GM18498 (cell line): ENCODE results near the gene CTU2.
"Not testable (repeated sequence)": the region's sequence is repeated elsewhere in the genome, so short reads cannot be mapped to it uniquely, and the experiment has no call there.

Experiments used
- ATAC-seq: cut with Tn5 transposase; IDR thresholded peaks from one replicate; pipeline ENCODE4 v1.9.1; 2021; ENCODE audit warnings: mild to moderate bottlenecking, moderate library complexity; ENCODE audit not compliant: unreplicated experiment

The CTU2 gene

DNA sequence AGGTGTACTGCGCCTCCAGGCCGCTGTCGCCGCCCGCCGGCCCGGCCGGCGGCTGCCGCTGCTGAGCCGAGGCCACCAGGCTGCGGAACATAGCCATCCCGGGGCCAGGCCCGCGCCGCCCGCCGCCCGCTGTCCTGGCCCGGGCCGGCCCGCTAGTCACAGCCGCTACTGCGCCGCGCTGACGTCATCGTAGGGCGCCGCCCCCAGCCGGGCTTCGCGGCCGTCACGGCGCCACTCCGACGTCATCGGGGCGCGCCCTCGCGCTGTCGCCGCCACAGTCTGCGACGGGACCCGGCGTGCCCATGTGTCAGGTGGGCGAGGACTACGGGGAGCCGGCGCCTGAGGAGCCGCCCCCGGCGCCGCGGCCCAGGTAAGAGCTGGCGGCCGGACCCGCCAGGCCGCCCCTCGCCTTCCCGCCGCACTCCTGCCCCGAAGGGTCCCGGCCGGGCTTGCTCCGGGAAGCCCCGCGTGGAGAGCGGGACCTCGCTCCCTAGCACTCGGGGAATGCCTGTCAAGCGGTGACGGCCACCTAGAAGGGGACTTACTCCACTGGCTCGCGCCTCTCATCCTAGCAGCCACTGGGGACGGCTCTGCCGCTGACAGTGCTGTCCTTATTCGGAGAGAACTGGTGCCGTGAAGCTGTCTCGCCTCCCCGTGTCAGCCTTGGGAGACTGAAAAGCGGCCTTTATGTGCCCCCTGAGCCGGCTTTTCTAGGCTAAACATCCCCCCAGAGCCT, at the start of gene CTU2, which contains the start of gene RNF166:
Gene CTU2 (plus strand): TSS at position 275 of the 736 bp plus-strand sequence. CDS start 28 bp downstream, at position 303.
Gene RNF166 (minus strand): TSS at position 180 of the 736 bp plus-strand sequence. CDS start 83 bp downstream, at position 97.
- ATAC-seq, result peak; percentile 69

DNA sequence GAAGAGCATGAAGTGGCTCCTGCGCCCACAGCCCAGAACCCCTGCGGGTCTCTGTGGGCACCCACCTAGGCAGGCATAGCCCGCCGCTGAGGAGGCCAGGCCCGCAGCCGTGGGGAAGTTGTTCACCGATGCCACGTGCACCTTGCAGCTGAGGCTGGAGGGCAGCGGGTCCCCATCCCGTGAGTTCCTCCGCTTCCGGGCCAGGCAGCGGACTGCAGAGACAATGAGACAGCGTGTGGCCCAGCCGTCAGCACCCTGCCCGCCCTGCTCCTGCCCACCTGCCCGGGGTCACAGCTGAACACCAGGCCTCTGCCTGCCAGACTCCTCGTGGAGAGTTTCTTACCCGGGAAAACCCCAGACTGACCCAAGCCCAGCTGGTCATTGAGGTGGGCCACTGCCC, 48.9 kb upstream of the CTU2 start:
- ATAC-seq, result no peak

DNA sequence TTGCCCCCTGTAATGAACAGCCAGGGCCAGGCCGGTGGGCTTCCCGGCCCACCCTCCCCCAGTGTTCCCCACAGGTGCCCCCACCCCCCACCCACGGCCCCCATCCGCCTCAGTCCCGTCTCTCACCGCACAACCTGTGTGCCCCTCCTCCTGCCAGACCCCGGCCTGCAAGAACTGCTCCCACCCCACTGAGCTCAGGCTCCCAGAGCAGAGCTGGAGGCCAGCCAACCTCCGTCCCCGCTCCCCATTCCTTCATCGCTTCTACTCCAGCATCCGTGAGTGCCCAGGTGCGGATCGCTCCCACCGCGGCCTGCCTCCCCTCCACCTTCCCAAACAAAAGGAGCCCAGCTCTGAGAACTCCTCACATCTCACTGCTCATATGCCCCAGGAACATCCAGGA, 47.6 kb upstream of the CTU2 start:
- no peak for ATAC-seq

DNA sequence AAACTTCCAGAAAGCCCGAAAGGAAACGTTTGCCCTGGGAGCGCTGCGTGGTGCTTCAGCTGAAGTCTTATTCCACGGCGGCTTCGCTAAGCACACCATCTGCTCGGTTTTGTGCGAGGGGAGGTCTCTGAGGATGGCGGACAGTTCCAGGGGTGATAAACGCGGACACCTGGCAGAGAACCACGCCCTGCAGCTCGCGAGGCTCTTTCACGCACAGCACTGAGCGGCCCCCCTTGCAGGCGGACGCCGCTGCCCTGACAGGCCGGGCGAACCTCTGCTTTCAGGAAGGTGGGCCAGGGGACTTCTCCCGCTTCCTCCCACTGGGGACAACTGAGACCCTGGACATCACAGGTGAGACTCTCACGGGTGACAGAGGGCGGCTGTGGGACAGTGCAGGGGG, 47.1 kb upstream of the CTU2 start:
- ATAC-seq, result no peak

- ATAC-seq, result no peak
Observed at GRCh38 chr16:88661468-88661867, 44.8 kb upstream of the CTU2 start.

GRCh38 chr16:88662222-88662842, 44.0 kb upstream of the CTU2 start:
- peak; percentile 9 for ATAC-seq

DNA sequence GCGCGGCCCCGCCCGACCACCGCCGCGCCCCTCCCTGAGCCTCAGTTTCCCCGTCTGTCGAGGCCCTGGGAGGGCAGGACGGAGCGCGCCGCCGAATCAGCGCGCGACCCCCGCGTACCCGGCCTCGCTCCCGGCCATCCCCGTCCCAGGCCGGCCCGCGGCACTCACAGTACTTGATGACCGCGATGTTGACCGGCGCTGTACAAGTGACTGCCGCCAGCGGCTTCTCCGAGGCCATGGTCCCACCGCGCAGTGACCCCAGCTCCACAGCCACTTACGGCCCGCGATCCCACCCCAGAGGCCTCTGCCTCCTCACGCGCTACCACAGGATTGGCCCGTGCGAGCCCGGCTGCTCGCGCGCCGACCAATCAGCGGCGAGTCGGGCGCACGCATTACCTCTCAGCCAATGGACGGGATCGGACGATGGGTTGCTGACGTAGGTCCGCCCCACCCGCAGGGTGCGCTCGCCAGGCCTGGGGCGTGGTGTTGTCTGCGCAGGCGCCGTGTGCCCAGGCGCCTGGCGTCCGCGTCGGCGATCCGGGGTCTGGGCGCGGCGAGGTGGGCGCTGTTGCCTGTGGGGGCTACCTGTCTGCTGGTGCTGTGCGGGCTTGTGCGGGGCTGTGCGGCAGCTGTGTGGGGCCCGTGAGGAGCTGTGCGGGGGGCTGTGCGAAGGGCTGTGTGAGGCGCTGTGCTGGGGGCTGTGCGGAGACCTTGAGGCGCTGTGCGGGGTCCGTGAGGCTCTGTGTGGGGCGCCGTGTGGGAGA, 43.3 kb upstream of the CTU2 start, which contains the start of gene MVD:
Gene MVD (minus strand): TSS at position 249 of the 764 bp plus-strand sequence. CDS start 11 bp downstream, at position 238.
- ATAC-seq, result peak; percentile 92

GRCh38 chr16:88665148-88665547, 41.2 kb upstream of the CTU2 start:
- no peak for ATAC-seq

DNA sequence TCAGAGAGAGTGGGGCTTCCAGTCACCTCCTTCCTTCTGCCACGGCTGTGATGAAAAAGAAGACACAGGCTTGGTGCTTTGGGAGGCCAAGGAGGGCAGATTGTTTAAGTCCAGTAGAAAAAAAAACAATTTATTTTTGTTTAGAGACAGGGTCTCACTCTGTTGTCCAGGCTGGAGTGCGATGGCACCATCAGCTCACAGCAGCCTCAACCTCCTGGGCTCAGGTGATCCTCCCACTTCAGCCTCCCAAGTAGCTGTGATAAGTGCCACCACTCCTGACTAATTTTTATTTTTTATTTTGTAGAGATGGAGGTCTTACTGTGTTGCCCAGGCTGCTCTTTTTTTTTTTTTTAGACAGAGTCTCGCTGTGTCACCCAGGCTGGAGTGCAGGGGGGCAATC, 40.7 kb upstream of the CTU2 start:
- ATAC-seq, result no peak

GRCh38 chr16:88667461-88667860, 38.8 kb upstream of the CTU2 start:
- ATAC-seq, result no peak

GRCh38 chr16:88669493-88669892, 36.8 kb upstream of the CTU2 start:
- ATAC-seq, result not testable (repeated sequence)

GRCh38 chr16:88669980-88670379, 36.3 kb upstream of the CTU2 start:
- ATAC-seq, result no peak

DNA sequence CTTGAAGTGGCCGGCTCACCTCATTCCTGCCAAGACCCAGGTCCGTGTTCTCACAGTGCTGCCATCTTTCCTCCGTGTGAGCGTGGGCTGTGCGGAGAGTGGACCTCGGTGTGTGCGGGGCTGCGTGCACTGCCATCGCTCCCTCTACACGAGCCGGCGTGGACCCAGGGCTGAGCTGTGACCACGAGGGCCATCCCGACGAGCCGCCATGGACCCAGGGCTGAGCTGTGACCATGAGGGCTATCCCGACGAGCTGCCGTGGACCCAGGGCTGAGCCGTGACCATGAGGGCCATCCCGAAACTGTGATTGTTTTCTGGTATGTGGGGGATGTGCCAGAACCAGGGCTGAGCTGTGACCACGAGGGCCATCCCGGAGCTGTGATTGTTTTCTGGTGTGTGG, 34.5 kb upstream of the CTU2 start:
- ATAC-seq, result no peak

DNA sequence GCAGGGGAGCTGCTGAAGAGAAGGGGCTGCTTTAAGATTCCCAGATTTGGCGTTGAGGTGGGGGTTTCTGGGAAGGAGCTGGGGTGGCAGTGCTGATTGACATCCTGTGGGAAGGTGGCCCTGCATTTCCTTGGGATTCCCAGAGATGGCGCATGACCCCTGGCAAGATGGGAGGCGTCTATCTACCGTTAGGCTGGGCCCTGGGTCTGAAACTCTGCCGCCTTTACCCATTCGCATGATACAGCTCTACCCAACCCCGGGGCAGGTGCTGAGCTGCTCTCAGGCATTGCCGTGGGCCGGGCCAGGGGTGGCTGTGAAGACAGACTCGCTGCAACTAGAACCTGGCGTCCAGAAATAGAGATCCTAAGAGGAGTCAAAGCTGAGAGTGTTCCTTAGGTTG, 33.5 kb upstream of the CTU2 start:
- ATAC-seq, result no peak

GRCh38 chr16:88673716-88674379, 32.5 kb upstream of the CTU2 start:
- no peak for ATAC-seq

DNA sequence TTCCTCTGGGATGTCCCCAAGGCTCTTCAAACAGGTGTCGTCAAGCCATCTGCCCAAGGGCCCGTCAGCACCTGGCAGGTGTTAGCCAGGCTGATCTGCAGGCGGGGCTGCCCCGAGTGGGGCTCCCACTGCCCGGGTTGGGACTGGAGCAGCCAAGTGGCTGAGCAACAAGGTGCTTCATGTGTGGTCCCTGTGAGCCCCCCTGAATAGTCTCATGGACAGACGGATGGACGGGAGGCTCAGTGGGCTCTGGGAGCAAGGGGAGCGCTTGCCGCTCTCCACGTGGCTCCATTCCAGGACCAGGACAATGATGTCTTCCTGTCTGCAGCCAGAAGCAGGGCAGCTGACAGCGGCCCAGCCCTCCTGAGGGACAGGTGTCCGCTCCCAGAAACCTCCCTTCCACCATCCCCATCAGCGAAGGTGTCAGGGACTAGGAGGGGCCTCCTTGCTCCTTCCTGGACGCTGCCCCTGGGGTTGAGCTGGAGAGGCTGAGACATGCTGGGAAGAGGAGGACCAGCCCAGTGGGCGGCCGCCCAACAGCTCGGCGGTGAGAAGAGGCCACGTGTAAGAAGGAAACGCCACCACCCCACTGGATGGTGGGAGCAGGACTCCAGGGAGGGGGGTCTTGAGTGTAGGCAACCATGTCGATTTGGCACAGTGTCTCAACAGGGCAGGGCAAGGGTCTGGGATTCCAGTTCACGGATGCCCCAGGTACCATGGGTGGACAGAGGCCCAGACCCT, 29.6 kb upstream of the CTU2 start:
- ATAC-seq, result no peak

- ATAC-seq, result no peak
Observed at GRCh38 chr16:88677721-88678120, 28.6 kb upstream of the CTU2 start.

GRCh38 chr16:88678224-88678979, 27.9 kb upstream of the CTU2 start:
- no peak for ATAC-seq

DNA sequence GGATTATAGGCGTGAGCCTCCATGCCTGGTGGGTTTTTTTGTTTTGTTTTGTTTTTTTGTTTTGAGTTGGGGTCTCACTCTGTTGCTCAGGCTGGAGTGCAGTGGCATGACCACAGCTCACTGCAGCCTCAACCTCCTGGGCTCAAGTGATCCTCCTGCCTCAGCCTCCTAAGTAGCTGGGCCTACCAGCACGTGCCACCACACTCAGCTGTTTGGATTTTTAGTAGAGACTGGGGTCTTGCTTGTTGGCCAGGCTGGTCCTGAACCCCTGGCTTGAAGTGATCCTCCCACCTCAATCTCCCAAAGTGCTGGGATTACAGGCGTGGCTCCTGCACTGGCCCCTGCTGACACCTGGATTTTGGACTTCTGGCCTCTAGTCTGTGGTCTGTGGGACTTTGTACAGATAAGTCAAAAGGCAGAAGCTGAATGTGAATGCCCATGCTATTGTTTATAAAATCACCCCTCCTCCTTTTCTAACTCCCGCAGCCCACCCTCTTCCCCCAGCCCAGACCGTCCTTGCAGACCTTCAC, 25.7 kb upstream of the CTU2 start:
- ATAC-seq, result no peak
